GM23248 (cell line): ENCODE data around the gene CCDC157. TPM values are rescaled to one million over a fixed set of nuclear protein-coding genes. Genes with fewer than 3 reads are reported as not detected.
"Not testable (repeated sequence)": the region's sequence is repeated elsewhere in the genome, so short reads cannot be mapped to it uniquely, and the experiment has no call there.

Experiments
- DNase-seq: peaks from one replicate; pipeline ENCODE4 v3.0.0-alpha.2; 2015
- H2AFZ ChIP-seq: fragments of 200-600 bp; sonication (generic); 2 replicates; pipeline ENCODE4 v1.6.1; 2016; ENCODE audit warnings: antibody characterized with exemption
- H3F3A ChIP-seq: fragments of 200-600 bp; sonication (generic); 2 replicates; pipeline ENCODE4 v1.6.1; 2016; ENCODE audit warnings: mild to moderate bottlenecking, antibody characterized with exemption, mixed run types; ENCODE audit not compliant: insufficient read depth
- H3K27ac ChIP-seq: fragments of 200-600 bp; sonication (generic); 2 replicates; pipeline ENCODE4 v1.5.1; 2016; ENCODE audit warnings: mild to moderate bottlenecking
- H3K27me3 ChIP-seq: fragments of 200-600 bp; sonication (generic); replicated peaks from 2 replicates; pipeline ENCODE4 v1.6.1; 2016; ENCODE audit warnings: mild to moderate bottlenecking; ENCODE audit not compliant: insufficient read depth
- H3K36me3 ChIP-seq: fragments of 200-600 bp; sonication (generic); 2 replicates; pipeline ENCODE4 v1.6.1; 2016; ENCODE audit warnings: low read depth, mild to moderate bottlenecking
- H3K4me1 ChIP-seq: fragments of 200-600 bp; sonication (generic); 2 replicates; pipeline ENCODE4 v1.6.1; 2016; ENCODE audit warnings: mild to moderate bottlenecking; ENCODE audit not compliant: insufficient read depth
- H3K4me2 ChIP-seq: fragments of 200-600 bp; sonication (generic); one replicate; pipeline ENCODE4 v1.6.1; 2016; ENCODE audit warnings: mild to moderate bottlenecking; ENCODE audit not compliant: unreplicated experiment
- H3K4me3 ChIP-seq: fragments of 200-600 bp; sonication (generic); 2 replicates; pipeline ENCODE4 v1.5.1; 2016; ENCODE audit warnings: mild to moderate bottlenecking
- H3K79me2 ChIP-seq: fragments of 200-600 bp; sonication (generic); 2 replicates; pipeline ENCODE4 v1.6.1; 2016; ENCODE audit warnings: mild to moderate bottlenecking; ENCODE audit not compliant: insufficient read depth
- H3K9ac ChIP-seq: fragments of 200-600 bp; sonication (generic); 2 replicates; pipeline ENCODE4 v1.6.1; 2016; ENCODE audit warnings: mild to moderate bottlenecking
- H3K9me2 ChIP-seq: fragments of 200-600 bp; sonication (generic); 2 replicates; pipeline ENCODE4 v1.6.1; 2016; ENCODE audit warnings: mixed run types, mild to moderate bottlenecking, moderate library complexity; ENCODE audit not compliant: insufficient read depth
- H3K9me3 ChIP-seq: fragments of 200-600 bp; sonication (generic); one replicate; pipeline ENCODE4 v1.6.1; 2017; ENCODE audit warnings: low read depth
- H4K20me1 ChIP-seq: fragments of 200-600 bp; sonication (generic); 2 replicates; pipeline ENCODE4 v1.6.0; 2016; ENCODE audit not compliant: insufficient read depth
- EZH2 ChIP-seq: fragments of 200-600 bp; sonication (generic); IDR thresholded peaks from 2 replicates; pipeline ENCODE4 v1.6.1; 2018; ENCODE audit warnings: antibody characterized with exemption, mild to moderate bottlenecking; ENCODE audit not compliant: insufficient read depth, poor library complexity, severe bottlenecking
- EZH2phosphoT487 ChIP-seq: fragments of 200-600 bp; sonication (generic); IDR thresholded peaks from 2 replicates; pipeline ENCODE4 v1.6.1; 2018; ENCODE audit warnings: antibody characterized with exemption, moderate library complexity, mild to moderate bottlenecking, low read depth; ENCODE audit not compliant: insufficient read depth
- WGBS, 2 experiments: methylation state at CpG; one replicate each; pipeline ENCODE4 v1.1.6; 2015 to 2017; ENCODE audit warnings: low lambda C conversion rate in 2 of 2, low coverage in 1 of 2; ENCODE audit errors: missing lambda C conversion rate in 2 of 2; 5-methylcytosine and 5-hydroxymethylcytosine counted together
- in situ Hi-C: fragments of 300-500 bp; cut with MboI; formaldehyde crosslinking; loops from 2 replicates; pipeline ENCODE4 v1.15.0; 2020
- polyA plus RNA-seq: library from polyadenylated mRNA; unstranded; fragments of >200 nt; fragmentation: Nextera tagmentation; extraction: Ambion mirVana; gene quantifications from 2 replicates; pipeline ENCODE4 v1.2.1, GENCODE V29; 2016
- total RNA-seq: library from RNA; depleted of rRNA; stranded (reverse); fragments of >200 nt; shearing (Covaris generic); gene quantifications from 2 replicates; pipeline ENCODE4 v1.2.3, GENCODE V29; 2014

CCDC157 gene
- total and polyA plus RNA-seq, 2 experiments from 2014 or later: 2.7 to 5.0 TPM

DNA sequence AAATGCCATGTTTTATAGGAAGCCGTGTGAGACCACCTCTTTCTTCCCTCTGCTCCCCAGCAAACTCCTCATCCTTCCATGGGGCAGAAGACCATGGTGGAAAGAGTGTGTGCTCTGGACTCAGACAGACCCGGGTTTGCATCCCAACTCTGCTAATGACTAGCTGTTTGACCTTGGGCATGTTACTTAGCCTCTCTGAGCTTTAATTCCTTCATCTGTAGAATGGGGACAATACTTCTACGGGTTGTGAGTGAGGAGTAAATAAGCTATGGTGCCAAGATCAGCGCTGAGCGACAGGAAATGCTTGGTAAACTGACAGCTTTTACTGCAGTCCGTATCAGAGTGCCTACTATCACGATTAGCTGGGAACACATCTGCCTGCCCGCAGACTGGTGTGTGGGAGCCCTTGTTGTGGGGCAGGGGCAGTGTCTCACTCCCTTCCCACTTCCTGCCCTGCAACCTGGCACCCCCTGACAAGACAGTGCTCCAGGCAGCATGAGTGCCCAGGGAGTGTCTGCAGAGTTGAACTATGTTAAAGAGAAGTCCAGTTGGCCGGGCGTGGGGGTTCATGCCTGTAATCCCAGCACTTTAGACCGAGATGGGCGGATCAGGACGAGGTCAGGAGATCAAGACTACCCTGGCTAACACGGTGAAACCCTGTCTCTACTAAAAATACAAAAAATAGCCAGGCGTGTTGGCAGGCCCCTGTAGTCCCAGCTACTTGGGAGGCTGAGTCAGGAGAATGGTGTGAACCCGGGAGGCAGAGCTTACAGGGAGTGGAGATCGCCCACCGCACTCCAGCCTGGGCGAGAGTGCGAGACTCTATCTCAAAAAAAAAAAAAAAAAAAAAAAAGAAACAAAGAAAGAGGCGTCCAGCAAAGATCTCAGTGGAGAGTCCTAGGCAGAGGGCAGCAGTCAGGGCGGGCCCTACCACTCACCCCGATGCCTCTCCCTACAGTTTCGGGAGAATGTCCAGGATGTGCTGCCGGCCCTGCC lies 42.2 kb downstream of the CCDC157 start:
- peak overlapping the region; percentile 86 for H3K4me3 ChIP-seq
- peaks cover 8% of the 10 kb centered on the region for H3F3A ChIP-seq
- H2AFZ ChIP-seq: no peak overlapping the region
- TF ChIP-seq EZH2 (no peak), EZH2phosphoT487 (no peak)
- peak overlapping the region; percentile 92 for H3K4me2 ChIP-seq
- peaks cover 34% of the 10 kb centered on the region for H3K4me1 ChIP-seq
- H3K27ac ChIP-seq: peak overlapping the region; percentile 65
- H3K9ac ChIP-seq: peak overlapping the region; percentile 89
- H3K27me3 ChIP-seq: no peaks in the 10 kb centered on the region
- H3K36me3 ChIP-seq: no peaks in the 10 kb centered on the region
- H4K20me1 ChIP-seq: no peaks in the 10 kb centered on the region
- 10 to 11% methylated on average over 25 of the region's 25 CpGs for WGBS, 2 experiments
- in situ Hi-C loops: loop anchor here (10.0 kb wide), 1 partner anchor 294 kb away; no protein-coding TSS in a partner anchor
- H3K79me2 ChIP-seq: peaks cover 76% of the 10 kb centered on the region
- no peaks in the 10 kb centered on the region for H3K9me2 ChIP-seq
- no peaks in the 10 kb centered on the region for H3K9me3 ChIP-seq
- DNase-seq: peak; percentile 61

DNA sequence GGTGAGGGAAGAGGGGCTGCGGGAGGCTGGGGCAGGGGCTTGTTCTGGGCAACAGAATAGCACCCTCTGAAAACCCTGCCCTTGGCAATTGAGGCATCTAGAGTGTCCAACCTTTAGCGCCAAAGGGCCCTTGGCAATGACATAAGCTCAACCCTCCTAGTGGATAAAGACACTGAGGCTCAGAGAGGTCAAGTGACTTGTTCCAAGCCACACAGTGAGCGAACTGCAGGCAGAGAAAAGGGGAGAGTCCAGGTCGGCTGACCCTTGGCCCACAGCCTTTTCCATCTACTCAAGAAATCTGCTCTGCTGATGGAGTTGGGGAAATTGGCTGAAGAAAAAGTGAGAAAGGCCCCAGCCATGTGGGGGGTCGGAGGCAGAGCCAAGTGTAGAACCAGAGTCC lies 42.9 kb downstream of the CCDC157 start:
- Histone ChIP-seq H3K36me3 (no peaks in the 10 kb centered on the region), H4K20me1 (no peaks in the 10 kb centered on the region), H3K4me2 (peak overlapping the region; percentile 92), H3K9me2 (no peaks in the 10 kb centered on the region), H3K4me3 (peak overlapping the region; percentile 86), H3K4me1 (peaks cover 34% of the 10 kb centered on the region), H2AFZ (no peak overlapping the region), H3K79me2 (peaks cover 84% of the 10 kb centered on the region), H3K27ac (peak overlapping the region; percentile 65), H3K27me3 (no peaks in the 10 kb centered on the region), H3K9ac (peak overlapping the region; percentile 89), H3K9me3 (no peaks in the 10 kb centered on the region), H3F3A (peaks cover 8% of the 10 kb centered on the region)
- TF ChIP-seq EZH2phosphoT487 (no peak), EZH2 (no peak)
- no peak for DNase-seq
- 69 to 76% methylated on average over 5 of the region's 5 CpGs for WGBS, 2 experiments
- in situ Hi-C loops: loop anchor here (10.0 kb wide), 1 partner anchor 295 kb away; no protein-coding TSS in a partner anchor

DNA sequence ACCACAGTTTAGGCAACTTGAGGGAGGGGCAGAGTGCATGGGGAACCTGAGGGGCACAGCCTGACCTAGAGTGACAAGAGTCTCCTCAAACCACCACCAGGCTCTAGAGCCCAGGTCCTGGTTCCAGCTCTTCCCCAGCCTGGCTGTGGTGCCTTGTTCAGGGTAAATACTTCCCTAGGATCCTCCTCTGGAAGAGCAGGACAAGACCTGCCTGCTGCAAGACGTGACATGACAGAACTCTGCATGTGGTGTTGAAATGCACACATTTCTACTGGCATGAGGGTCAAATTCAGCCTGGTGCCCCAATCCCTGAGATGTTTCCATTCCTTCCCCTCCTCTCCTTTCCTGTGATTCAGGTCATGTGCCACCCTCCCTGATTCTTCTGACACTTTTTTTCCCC lies 43.4 kb downstream of the CCDC157 start:
- Histone ChIP-seq H2AFZ (no peak overlapping the region), H3K9me2 (no peaks in the 10 kb centered on the region), H3K36me3 (no peaks in the 10 kb centered on the region), H4K20me1 (no peaks in the 10 kb centered on the region), H3K9me3 (no peaks in the 10 kb centered on the region), H3K4me3 (no peak overlapping the region), H3K4me1 (peaks cover 34% of the 10 kb centered on the region), H3K79me2 (peaks cover 88% of the 10 kb centered on the region), H3K4me2 (peak overlapping the region; percentile 92), H3K9ac (peak overlapping the region; percentile 89; the same call in 1 of the 2 replicates), H3F3A (peaks cover 8% of the 10 kb centered on the region), H3K27me3 (no peaks in the 10 kb centered on the region), H3K27ac (no peak overlapping the region)
- WGBS, 2 experiments: 79 to 86% methylated on average over 1 of the region's 1 CpG
- in situ Hi-C loops: no loop called here
- DNase-seq: no peak
- TF ChIP-seq EZH2: no peak
- TF ChIP-seq EZH2phosphoT487: no peak

DNA sequence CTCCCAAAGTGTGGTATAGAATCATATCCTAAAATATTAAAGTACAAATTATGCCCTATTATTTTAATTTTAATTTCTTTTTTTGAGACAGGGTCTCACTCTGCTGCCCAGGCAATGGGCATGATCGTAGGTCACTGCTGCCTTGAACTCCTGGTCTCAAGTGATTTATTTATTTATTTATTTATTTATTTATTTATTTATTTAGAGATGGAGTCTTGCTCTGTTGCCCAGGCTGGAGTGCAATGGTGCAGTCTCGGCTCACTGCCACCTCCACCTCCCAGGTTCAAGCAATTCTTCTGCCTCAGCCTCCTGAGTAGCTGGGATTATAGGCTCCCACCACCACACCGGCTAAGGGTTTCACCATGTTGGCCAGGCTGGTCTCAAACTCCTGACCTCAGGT lies 44.2 kb downstream of the CCDC157 start:
- H3K36me3 ChIP-seq, H3F3A ChIP-seq, H3K4me2 ChIP-seq, H3K27me3 ChIP-seq, H3K9me2 ChIP-seq, H3K4me3 ChIP-seq, H3K9me3 ChIP-seq, in situ Hi-C loops, H4K20me1 ChIP-seq, H3K9ac ChIP-seq, H3K27ac ChIP-seq, DNase-seq, H2AFZ ChIP-seq: not testable (repeated sequence)
- Histone ChIP-seq H3K79me2 (peaks cover 95% of the 10 kb centered on the region), H3K4me1 (peaks cover 34% of the 10 kb centered on the region)
- WGBS, 2 experiments: 97 to 98% methylated on average over 3 of the region's 3 CpGs
